ENCODE data around the gene STAG3.
A peak's percentile ranks its signal among the peaks of the same experiment; 100 is the strongest.

DNA sequence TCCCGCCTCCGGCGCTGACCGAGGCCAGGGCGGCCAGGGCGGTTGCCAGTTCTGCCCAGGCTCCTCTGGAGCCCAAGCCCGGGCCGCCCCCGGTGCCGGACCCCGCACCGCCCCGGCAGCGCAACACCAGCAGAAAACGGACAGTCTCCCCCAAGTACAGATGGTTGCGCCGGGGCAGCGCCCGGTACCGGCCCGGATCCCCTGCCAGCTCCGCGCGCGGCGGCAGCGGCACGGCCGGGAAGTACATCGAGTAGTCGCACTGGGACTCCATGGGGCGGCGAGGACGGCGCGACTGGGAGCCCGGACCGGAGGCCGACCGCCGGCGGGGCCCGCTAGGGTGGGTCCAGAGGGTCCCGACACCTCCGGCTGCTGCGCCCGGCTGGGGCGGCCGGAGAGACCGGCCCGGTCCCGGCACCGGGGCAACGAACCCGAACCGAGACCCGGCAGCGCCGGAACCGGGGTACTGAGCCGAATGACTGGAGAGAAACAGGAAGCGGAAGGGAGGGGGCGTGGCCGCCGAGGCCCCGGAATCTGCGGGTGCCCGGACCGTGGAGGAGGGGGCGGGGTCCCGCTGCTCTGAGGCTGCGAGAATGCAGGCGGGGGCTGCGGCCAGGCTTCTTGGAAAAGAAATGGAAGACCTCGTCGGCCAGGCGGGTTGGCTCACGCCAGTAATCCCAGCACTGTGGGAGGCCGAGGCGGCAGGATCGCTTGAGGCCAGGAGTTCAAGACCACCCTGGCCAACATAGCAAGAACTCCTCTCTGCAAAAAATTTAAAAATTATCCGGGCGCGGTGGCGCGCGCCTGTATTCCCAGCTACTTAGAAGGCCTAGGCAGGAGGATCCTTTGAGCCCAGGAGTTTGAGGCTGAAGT is 19.3 kb upstream of the STAG3 start, which contains the start of gene TRAPPC14:
- TF ChIP-seq, protein P1, sequence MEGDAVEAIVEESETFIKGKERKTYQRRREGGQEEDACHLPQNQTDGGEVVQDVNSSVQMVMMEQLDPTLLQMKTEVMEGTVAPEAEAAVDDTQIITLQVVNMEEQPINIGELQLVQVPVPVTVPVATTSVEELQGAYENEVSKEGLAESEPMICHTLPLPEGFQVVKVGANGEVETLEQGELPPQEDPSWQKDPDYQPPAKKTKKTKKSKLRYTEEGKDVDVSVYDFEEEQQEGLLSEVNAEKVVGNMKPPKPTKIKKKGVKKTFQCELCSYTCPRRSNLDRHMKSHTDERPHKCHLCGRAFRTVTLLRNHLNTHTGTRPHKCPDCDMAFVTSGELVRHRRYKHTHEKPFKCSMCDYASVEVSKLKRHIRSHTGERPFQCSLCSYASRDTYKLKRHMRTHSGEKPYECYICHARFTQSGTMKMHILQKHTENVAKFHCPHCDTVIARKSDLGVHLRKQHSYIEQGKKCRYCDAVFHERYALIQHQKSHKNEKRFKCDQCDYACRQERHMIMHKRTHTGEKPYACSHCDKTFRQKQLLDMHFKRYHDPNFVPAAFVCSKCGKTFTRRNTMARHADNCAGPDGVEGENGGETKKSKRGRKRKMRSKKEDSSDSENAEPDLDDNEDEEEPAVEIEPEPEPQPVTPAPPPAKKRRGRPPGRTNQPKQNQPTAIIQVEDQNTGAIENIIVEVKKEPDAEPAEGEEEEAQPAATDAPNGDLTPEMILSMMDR (IDR thresholded peaks at IDR 0.05): peak in 1 of 5 experiments; percentile 15
- TF ChIP-seq POLR2AphosphoS5 (IDR thresholded peaks at IDR 0.05) (peak; percentile 56 to 81 (median 75)), POLR2A (IDR thresholded peaks at IDR 0.05) (peak; percentile 71)

Data from transverse colon (tissue), 4 donors.